ENCODE results near the gene GP2. TPM values are rescaled to one million over a fixed set of nuclear protein-coding genes. Genes with fewer than 3 reads are reported as not detected.

Gene GP2
- total RNA-seq, 1 experiment from 2014 or later: not detected

DNA sequence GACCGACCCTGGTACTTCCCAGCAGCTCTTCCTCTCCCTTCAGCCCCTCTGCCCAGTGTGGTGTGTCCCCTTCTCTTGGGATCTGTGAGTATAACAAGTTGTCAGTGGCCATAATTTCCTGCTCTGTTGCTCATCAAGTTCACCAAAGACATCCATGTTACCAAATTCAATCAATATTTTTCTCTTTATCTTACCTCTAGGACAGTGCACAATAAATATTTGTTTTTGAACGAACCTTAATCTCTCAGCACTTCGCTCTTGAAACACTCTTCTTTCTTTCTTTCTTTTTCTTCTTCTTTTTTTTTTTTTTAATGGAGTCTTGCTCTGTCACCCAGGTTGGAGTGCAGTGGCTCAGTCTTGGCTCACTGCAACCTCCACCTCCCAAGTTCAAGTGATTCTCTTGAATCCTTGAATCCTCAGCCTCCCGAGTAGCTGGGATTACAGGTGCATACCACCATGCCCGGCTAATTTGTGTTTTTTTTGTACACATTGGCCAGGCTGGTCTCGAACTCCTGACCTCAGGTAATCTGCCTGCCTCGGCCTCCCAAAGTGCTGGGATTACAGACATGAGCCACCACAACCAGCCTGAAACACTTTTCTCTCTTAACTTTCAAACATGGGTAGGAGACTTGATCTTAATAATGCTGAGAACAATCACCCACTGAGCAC, 27.9 kb upstream of the GP2 start:
- no peaks in the 10 kb centered on the region for H3K36me3 Mint-ChIP-seq (ENCODE audit: insufficient read depth, unreplicated experiment)
- CTCF ChIA-PET: no interaction called here

DNA sequence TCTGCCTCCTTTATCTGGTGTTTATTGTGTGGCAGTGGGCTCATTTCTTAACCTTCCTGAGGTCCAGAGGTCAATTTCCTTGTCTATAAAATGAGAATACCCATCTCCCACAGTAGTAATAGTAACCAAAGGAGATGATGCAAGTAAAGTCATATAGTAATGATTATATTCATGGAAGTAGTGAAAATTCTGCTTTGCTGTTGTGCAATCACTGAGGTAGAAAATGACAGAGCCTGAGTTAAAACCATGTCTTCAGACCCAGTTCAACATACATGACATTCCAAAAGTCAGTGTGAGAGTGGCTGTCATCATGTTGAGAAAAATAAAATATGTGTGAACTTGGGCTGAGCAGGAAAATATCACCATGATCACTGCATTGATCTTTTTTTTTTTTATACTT, 26.1 kb upstream of the GP2 start:
- intact Hi-C loops (cut with micrococcal nuclease; ENCODE audit: unreplicated experiment): no loop called here
- Histone ChIP-seq H3K36me3 (ENCODE audit: control insufficient read depth, insufficient read depth, low read length) (no peaks in the 10 kb centered on the region), H3K27me3 (replicated peaks; ENCODE audit: control insufficient read depth, insufficient read depth, low read length) (no peaks in the 10 kb centered on the region; the same call in 1 of the 2 replicates), H3K9me3 (no peaks in the 10 kb centered on the region), H3K4me1 (no peaks in the 10 kb centered on the region), H3K4me3 (ENCODE audit: low read depth, low read length) (no peak overlapping the region)
- no peak overlapping the region for H3K27ac Mint-ChIP-seq (ENCODE audit: unreplicated experiment)
- TF ChIP-seq, protein P1, sequence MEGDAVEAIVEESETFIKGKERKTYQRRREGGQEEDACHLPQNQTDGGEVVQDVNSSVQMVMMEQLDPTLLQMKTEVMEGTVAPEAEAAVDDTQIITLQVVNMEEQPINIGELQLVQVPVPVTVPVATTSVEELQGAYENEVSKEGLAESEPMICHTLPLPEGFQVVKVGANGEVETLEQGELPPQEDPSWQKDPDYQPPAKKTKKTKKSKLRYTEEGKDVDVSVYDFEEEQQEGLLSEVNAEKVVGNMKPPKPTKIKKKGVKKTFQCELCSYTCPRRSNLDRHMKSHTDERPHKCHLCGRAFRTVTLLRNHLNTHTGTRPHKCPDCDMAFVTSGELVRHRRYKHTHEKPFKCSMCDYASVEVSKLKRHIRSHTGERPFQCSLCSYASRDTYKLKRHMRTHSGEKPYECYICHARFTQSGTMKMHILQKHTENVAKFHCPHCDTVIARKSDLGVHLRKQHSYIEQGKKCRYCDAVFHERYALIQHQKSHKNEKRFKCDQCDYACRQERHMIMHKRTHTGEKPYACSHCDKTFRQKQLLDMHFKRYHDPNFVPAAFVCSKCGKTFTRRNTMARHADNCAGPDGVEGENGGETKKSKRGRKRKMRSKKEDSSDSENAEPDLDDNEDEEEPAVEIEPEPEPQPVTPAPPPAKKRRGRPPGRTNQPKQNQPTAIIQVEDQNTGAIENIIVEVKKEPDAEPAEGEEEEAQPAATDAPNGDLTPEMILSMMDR (IDR thresholded peaks at IDR 0.05; ENCODE audit: insufficient read depth in 1 of 2, low read depth in 1 of 2, low read length in 1 of 2, severe bottlenecking in 1 of 2, unreplicated experiment in 1 of 2): no peak
- H3K36me3 Mint-ChIP-seq (ENCODE audit: insufficient read depth, unreplicated experiment): no peaks in the 10 kb centered on the region
- POLR2A ChIA-PET: no interaction called here
- no peak for DNase-seq
- H3K4me3 Mint-ChIP-seq (ENCODE audit: unreplicated experiment): no peak overlapping the region
- BruUV-seq (replicated peaks): no TSS peak
- peaks cover 11% of the 10 kb centered on the region for H3K9me3 Mint-ChIP-seq (ENCODE audit: unreplicated experiment)
- CTCF ChIA-PET: no interaction called here
- peaks cover 6% of the 10 kb centered on the region for H3K27me3 Mint-ChIP-seq (ENCODE audit: insufficient read depth, unreplicated experiment)
- H3K4me1 Mint-ChIP-seq (ENCODE audit: low read depth, unreplicated experiment): no peaks in the 10 kb centered on the region

More for the DNA sequence above, 27.9 kb upstream of the GP2 start:
- TF ChIP-seq, protein P1 (IDR thresholded peaks at IDR 0.05; ENCODE audit: insufficient read depth in 1 of 2, low read depth in 1 of 2, low read length in 1 of 2, severe bottlenecking in 1 of 2, unreplicated experiment in 1 of 2): no peak
- no TSS peak for BruUV-seq (replicated peaks)
- no peaks in the 10 kb centered on the region for H3K4me1 Mint-ChIP-seq (ENCODE audit: low read depth, unreplicated experiment)
- no peaks in the 10 kb centered on the region for H3K36me3 ChIP-seq (ENCODE audit: control insufficient read depth, insufficient read depth, low read length)
- no peaks in the 10 kb centered on the region for H3K9me3 ChIP-seq
- POLR2A ChIA-PET: no interaction called here
- H3K27me3 ChIP-seq (replicated peaks; ENCODE audit: control insufficient read depth, insufficient read depth, low read length): no peaks in the 10 kb centered on the region; the same call in 1 of the 2 replicates
- H3K27ac Mint-ChIP-seq (ENCODE audit: unreplicated experiment): no peak overlapping the region
- no peak overlapping the region for H3K4me3 Mint-ChIP-seq (ENCODE audit: unreplicated experiment)
- H3K4me3 ChIP-seq (ENCODE audit: low read depth, low read length): no peak overlapping the region
- intact Hi-C loops (cut with micrococcal nuclease; ENCODE audit: unreplicated experiment): no loop called here
- H3K9me3 Mint-ChIP-seq (ENCODE audit: unreplicated experiment): peaks cover 11% of the 10 kb centered on the region
- peaks cover 8% of the 10 kb centered on the region for H3K27me3 Mint-ChIP-seq (ENCODE audit: insufficient read depth, unreplicated experiment)
- no peaks in the 10 kb centered on the region for H3K4me1 ChIP-seq
- no peak for DNase-seq

DNA sequence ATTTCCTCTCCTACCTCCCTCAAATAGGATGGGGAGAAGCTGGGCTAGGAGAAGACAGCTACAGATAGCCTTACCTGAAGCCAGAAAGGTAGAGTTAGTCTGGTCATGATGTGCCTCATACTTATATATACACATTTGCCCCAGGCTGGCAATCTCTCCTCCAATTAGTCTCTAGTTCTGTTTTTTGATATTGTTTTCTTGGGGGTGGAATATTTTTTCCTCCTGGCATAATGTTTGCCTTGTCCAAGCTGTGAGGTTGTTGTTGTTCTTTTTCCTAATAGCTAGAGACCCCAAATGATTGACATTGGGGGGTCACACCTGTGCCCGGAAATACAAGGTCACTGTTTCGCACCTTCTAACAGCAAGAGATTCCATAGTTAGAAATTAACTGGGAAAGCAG, 25.3 kb upstream of the GP2 start, which contains the start of gene UMOD:
UMOD (minus strand) TSS at position 101 of the 400 bp plus-strand sequence. CDS start 1,978 bp downstream, outside the sequence.
- no peaks in the 10 kb centered on the region; the same call in 1 of the 2 replicates for H3K27me3 ChIP-seq (replicated peaks; ENCODE audit: control insufficient read depth, insufficient read depth, low read length)
- POLR2A ChIA-PET: no interaction called here
- no peaks in the 10 kb centered on the region for H3K36me3 Mint-ChIP-seq (ENCODE audit: insufficient read depth, unreplicated experiment)
- peaks cover 6% of the 10 kb centered on the region for H3K27me3 Mint-ChIP-seq (ENCODE audit: insufficient read depth, unreplicated experiment)
- no peak for DNase-seq
- no peaks in the 10 kb centered on the region for H3K4me1 ChIP-seq
- no peak within 1 kb of the TSS for H3K27ac Mint-ChIP-seq (ENCODE audit: unreplicated experiment)
- no peak within 1 kb of the TSS for H3K4me3 Mint-ChIP-seq (ENCODE audit: unreplicated experiment)
- no peaks in the 10 kb centered on the region for H3K36me3 ChIP-seq (ENCODE audit: control insufficient read depth, insufficient read depth, low read length)
- H3K9me3 Mint-ChIP-seq (ENCODE audit: unreplicated experiment): peaks cover 9% of the 10 kb centered on the region
- no peaks in the 10 kb centered on the region for H3K9me3 ChIP-seq
- CTCF ChIA-PET: no interaction called here
- no peak within 1 kb of the TSS for H3K4me3 ChIP-seq (ENCODE audit: low read depth, low read length)
- TF ChIP-seq, protein P1 (IDR thresholded peaks at IDR 0.05; ENCODE audit: insufficient read depth in 1 of 2, low read depth in 1 of 2, low read length in 1 of 2, severe bottlenecking in 1 of 2, unreplicated experiment in 1 of 2): no peak
- no peaks in the 10 kb centered on the region for H3K4me1 Mint-ChIP-seq (ENCODE audit: low read depth, unreplicated experiment)
- intact Hi-C loops (cut with micrococcal nuclease; ENCODE audit: unreplicated experiment): no loop called here
- BruUV-seq (replicated peaks): no TSS peak
